ENCODE measurements around the gene RILP.

- TF ChIP-seq, protein P1, sequence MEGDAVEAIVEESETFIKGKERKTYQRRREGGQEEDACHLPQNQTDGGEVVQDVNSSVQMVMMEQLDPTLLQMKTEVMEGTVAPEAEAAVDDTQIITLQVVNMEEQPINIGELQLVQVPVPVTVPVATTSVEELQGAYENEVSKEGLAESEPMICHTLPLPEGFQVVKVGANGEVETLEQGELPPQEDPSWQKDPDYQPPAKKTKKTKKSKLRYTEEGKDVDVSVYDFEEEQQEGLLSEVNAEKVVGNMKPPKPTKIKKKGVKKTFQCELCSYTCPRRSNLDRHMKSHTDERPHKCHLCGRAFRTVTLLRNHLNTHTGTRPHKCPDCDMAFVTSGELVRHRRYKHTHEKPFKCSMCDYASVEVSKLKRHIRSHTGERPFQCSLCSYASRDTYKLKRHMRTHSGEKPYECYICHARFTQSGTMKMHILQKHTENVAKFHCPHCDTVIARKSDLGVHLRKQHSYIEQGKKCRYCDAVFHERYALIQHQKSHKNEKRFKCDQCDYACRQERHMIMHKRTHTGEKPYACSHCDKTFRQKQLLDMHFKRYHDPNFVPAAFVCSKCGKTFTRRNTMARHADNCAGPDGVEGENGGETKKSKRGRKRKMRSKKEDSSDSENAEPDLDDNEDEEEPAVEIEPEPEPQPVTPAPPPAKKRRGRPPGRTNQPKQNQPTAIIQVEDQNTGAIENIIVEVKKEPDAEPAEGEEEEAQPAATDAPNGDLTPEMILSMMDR (IDR thresholded peaks at IDR 0.05), result no peak
- TF ChIP-seq POLR2A (IDR thresholded peaks at IDR 0.05), result no peak
Observed at GRCh38 chr17:1621273-1621954, 28.3 kb downstream of the RILP start.

All from uterus (tissue), 2 donors.